Fibroblast of the aortic adventitia (primary cell): ENCODE results near the gene HOXA10. TPM values are rescaled to one million over a fixed set of nuclear protein-coding genes. Genes with fewer than 3 reads are reported as not detected.
A peak's percentile ranks its signal among the peaks of the same experiment; 100 is the strongest.

Experiments
- DNase-seq: peaks from one replicate; pipeline ENCODE4 v3.0.0-alpha.2; 2010; ENCODE audit warnings: low read depth
- H3K4me3 ChIP-seq: 2 replicates; pipeline ENCODE4 v1.5.1; 2011; ENCODE audit warnings: low read depth, mild to moderate bottlenecking, control low read depth, low read length, moderate library complexity
- total RNA-seq: library from RNA; depleted of rRNA; stranded (reverse); fragments of >200 nt; gene quantifications from 2 replicates; pipeline ENCODE4 v1.2.3, GENCODE V29; 2012; ENCODE audit warnings: low replicate concordance
- TF ChIP-seq, protein P1 (sequence below): IDR thresholded peaks from 2 replicates; pipeline ENCODE4 v1.5.1; 2011; ENCODE audit warnings: mild to moderate bottlenecking, low read length, control low read depth, inconsistent platforms; ENCODE audit not compliant: insufficient read depth

The HOXA10 gene
- total RNA-seq, 1 donor, result not detected

DNA sequence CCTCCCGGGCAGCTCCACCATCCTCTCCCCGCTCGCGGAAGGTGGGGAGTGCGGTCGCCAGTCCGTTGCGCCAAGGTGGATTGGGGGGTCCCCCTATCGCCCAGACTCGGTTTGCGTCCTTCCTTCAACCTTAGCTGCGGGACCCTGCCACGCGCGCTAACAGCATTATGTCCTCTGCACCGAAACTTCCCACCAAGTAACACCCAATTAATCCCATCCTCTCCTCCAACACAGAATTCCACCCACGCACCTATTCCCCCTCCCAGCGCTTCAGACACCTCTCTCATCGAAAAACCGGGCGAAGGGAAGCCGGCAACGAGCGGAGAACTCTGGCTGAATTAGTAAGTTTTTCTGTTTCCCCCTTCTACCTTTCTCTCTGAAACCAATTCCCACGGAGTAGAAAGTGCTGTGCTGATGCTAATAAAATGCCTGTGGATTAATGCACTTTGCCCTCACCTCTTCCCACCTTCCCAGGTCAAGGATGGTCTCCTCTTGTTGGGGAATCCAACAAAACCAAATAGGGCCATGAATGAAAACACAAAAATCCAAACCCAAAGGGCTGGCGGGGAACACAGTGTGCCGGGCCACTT lies 22.7 kb downstream of the HOXA10 start:
- TF ChIP-seq, protein P1, sequence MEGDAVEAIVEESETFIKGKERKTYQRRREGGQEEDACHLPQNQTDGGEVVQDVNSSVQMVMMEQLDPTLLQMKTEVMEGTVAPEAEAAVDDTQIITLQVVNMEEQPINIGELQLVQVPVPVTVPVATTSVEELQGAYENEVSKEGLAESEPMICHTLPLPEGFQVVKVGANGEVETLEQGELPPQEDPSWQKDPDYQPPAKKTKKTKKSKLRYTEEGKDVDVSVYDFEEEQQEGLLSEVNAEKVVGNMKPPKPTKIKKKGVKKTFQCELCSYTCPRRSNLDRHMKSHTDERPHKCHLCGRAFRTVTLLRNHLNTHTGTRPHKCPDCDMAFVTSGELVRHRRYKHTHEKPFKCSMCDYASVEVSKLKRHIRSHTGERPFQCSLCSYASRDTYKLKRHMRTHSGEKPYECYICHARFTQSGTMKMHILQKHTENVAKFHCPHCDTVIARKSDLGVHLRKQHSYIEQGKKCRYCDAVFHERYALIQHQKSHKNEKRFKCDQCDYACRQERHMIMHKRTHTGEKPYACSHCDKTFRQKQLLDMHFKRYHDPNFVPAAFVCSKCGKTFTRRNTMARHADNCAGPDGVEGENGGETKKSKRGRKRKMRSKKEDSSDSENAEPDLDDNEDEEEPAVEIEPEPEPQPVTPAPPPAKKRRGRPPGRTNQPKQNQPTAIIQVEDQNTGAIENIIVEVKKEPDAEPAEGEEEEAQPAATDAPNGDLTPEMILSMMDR, result no peak
- no peak for DNase-seq

DNA sequence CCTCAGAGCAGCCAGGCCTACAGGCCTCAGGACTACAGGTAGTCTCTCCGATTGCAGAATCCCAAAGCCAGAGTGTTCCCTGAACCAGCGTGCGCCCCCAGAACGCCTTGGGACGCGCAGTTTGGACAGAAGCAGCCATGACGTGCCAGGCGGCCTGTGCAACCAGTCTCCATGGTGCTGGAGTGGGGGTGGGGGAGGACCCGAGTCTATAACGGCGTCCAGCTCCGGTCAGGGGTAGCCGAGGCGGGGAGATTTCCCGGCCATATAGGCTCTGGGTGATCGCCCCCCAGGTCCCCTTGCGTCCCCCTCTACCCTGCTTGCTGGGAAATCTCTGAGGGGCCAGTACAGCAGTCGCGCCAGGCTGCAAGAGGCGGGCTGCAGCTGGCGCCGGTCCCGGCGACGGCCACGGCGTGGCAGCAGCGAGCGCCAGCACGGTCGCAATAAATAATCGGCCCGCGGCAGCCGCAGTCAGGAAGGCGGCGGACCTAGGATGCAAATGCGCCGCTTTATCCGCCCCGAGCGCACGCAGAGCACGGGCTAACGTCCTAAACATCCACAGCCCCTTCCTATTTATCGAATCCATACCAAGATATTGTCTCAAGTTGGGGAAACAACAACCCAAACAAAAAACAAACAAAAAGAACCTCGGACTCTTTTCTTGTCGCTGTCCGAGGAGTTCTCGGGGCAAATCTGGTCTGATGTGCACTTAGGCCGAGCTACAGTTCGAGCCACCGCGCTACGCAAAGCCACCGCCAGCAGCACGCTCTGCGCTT lies 23.4 kb downstream of the HOXA10 start:
- TF ChIP-seq, protein P1, result peak; percentile 70
- peak; percentile 60 for DNase-seq
- peak overlapping the region; percentile 49 for H3K4me3 ChIP-seq

More for the DNA sequence above, 22.7 kb downstream of the HOXA10 start:
- peak overlapping the region; percentile 49 for H3K4me3 ChIP-seq

DNA sequence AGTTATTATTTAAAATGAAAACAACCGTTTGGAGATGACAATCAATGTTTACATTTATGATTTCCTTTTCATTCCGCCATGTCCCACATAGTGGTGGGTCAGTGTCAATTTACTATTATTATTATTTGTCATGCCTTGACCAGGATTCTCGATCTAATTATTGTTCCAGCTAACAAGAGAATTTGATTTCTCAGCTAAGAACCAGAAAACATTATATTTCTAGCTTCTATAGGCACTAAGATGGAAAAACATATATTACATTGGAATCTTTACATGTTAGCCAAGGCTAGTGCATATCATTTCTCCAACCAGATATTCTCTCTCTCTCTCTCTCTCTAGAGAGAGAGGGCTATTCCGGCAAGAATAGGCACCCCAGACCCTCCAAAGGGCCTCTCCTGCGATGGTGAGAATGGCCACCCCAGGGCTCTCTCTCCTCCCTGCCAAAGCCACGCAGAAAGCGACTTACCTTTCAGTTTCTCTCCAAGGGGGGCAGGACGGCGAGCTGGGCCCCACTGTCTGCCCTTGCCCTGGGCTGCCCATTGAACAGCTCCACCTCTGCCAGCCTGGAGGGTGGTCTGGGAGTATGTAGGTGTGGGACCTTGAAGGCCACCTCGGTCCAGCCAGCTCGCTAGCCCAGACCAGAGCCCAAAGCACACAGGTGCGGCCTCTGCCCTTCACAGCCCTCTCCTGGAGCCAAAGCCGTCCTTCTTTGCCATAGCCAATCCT lies 24.1 kb downstream of the HOXA10 start:
- no peak overlapping the region for H3K4me3 ChIP-seq
- no peak for DNase-seq
- TF ChIP-seq, protein P1, result no peak

DNA sequence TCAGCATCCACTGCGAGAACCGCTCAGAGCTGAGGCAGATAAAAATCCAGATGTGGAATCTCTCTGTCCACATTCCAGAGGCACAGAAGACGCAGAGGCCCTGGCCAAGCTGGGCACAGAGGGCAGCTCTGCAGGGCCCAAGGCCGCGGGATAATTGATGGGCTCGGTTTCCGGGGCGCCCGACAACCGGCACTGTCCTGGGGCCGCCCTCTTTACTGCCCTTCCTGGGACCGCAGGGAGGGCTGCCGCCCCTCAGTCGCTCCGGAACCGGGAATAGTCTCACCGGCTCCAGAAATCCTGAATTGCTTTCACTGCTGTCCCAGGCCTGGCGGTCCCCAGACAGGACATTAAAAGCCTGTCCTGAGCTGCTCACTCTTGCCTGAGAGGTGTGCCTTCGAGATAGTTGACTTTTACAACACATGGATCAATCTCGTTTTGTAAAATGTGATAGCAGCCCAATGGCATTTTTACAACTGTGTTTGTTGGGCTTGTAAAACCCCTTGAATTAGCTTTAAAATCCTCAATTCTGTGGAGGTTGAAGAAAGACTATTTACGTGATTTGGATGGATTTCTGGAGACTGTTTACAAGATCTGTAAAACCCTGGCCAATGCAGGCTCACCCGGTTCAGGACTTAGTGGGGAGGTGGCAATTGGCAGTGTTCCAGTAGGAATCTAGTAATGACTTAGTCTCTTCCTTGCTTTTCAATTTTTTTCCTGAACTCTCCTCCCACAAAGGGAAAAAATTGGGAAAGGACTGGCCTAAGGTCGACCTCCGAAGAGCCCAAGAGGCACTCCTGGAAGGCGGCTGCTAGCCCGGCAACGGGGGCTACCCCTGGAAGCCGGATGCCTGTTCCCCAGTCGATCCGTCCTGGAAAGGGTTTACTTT lies 25.1 kb downstream of the HOXA10 start:
- TF ChIP-seq, protein P1, result no peak
- no peak overlapping the region for H3K4me3 ChIP-seq
- no peak for DNase-seq

DNA sequence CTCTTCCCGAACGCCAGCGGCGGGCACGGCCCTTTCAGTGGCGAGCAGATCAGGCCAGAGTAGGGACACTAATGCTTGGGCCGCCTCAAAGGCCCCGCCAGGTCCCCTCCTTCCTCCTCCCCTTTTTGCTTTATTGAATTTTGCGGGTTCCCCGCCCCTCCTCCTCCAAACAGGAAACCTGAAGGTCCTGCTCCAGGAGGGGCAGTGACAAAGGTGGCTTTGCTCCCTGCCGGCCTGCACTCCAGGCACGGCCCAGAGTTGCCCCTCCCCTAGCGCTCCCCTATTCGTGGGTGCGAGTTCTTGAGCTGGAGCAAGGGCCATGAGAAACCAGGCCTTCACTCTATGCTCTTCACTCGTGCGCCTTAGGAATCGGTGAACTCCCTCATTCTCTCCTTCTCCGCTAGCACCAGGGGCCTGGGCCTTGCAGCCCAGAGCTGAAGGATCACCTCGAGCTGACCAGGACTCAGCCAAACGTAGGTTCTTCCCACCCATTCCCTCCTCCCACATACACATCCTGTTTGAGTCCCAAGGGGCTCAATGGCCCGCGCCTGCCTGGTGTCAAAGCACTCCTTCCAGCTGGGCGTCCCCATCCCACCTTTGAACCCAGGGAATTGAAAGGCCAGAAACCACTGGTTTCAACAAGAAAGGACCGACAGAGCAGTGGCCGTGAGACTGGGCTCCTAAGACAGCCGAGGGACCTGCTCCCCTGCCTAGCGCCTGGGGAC lies 25.9 kb downstream of the HOXA10 start:
- no peak for DNase-seq
- H3K4me3 ChIP-seq, result no peak overlapping the region
- TF ChIP-seq, protein P1, result no peak
